OCI-LY1 (cell line): ENCODE data around the gene CCK.
A peak's percentile ranks its signal among the peaks of the same experiment; 100 is the strongest.

Experiments used
- H2AFZ ChIP-seq: fragments of 200-600 bp; sonication (generic), shearing (Covaris generic); 2 replicates; pipeline ENCODE4 v1.6.0; 2014; ENCODE audit warnings: antibody characterized with exemption, mild to moderate bottlenecking, low read length
- H3F3A ChIP-seq: fragments of 200-600 bp; sonication (generic), shearing (Covaris generic); 2 replicates; pipeline ENCODE4 v1.6.0; 2014; ENCODE audit warnings: mild to moderate bottlenecking, antibody characterized with exemption, low read length, moderate library complexity; ENCODE audit not compliant: insufficient read depth
- H3K27ac ChIP-seq: fragments of 200-600 bp; sonication (generic); 2 replicates; pipeline ENCODE4 v1.5.1; 2014; ENCODE audit warnings: low read length, mixed run types, mild to moderate bottlenecking, low read depth; ENCODE audit not compliant: poor library complexity, severe bottlenecking
- H3K27me3 ChIP-seq: fragments of 200-600 bp; sonication (generic); 2 replicates; pipeline ENCODE4 v1.6.0; 2014; ENCODE audit warnings: antibody characterized with exemption, mild to moderate bottlenecking, low read length, moderate library complexity; ENCODE audit not compliant: insufficient read depth
- H3K36me3 ChIP-seq: fragments of 200-600 bp; sonication (generic); 2 replicates; pipeline ENCODE4 v1.6.1; 2014; ENCODE audit warnings: mild to moderate bottlenecking, antibody characterized with exemption, low read length, moderate library complexity, mixed read lengths; ENCODE audit not compliant: insufficient read depth
- H3K4me1 ChIP-seq: fragments of 200-600 bp; sonication (generic); 2 replicates; pipeline ENCODE4 v1.5.1; 2014; ENCODE audit warnings: mild to moderate bottlenecking, low read length, moderate library complexity; ENCODE audit not compliant: insufficient read depth, severe bottlenecking
- H3K4me2 ChIP-seq: fragments of 200-600 bp; sonication (generic), shearing (Covaris generic); 2 replicates; pipeline ENCODE4 v1.6.1; 2014; ENCODE audit warnings: low read length
- H3K4me3 ChIP-seq: fragments of 200-600 bp; sonication (generic); 2 replicates; pipeline ENCODE4 v1.5.1; 2014; ENCODE audit warnings: low read length, low read depth, mild to moderate bottlenecking, mixed read lengths; ENCODE audit not compliant: poor library complexity, severe bottlenecking
- H3K79me2 ChIP-seq: fragments of 200-600 bp; shearing (Covaris generic); 2 replicates; pipeline ENCODE4 v1.6.1; 2016; ENCODE audit warnings: mixed run types, low read length, mixed read lengths; ENCODE audit not compliant: insufficient read depth
- H3K9ac ChIP-seq: fragments of 200-600 bp; sonication (generic), shearing (Covaris generic); 2 replicates; pipeline ENCODE4 v1.6.1; 2014; ENCODE audit warnings: mild to moderate bottlenecking, low read length, mixed read lengths
- H3K9me2 ChIP-seq: fragments of 200-600 bp; sonication (generic), shearing (Covaris generic); 2 replicates; pipeline ENCODE4 v1.6.1; 2014; ENCODE audit warnings: low read depth, mild to moderate bottlenecking, low read length, mixed read lengths
- H3K9me3 ChIP-seq: fragments of 200-600 bp; shearing (Covaris generic); 2 replicates; pipeline ENCODE4 v1.6.1; 2014; ENCODE audit warnings: low read length, mixed read lengths
- H4K20me1 ChIP-seq: fragments of 200-600 bp; sonication (generic), shearing (Covaris generic); 2 replicates; pipeline ENCODE4 v1.6.0; 2016; ENCODE audit warnings: mild to moderate bottlenecking, low read length; ENCODE audit not compliant: insufficient read depth
- CTCF ChIP-seq: fragments of 200-600 bp; sonication (generic), shearing (Covaris generic); IDR thresholded peaks from 2 replicates; pipeline ENCODE4 v1.5.1; 2017; ENCODE audit warnings: mild to moderate bottlenecking, antibody characterized with exemption, low read length, moderate library complexity, mixed read lengths
- EZH2 ChIP-seq: fragments of 200-600 bp; sonication (generic), shearing (Covaris generic); IDR thresholded peaks from 2 replicates; pipeline ENCODE4 v1.8.0; 2017; ENCODE audit warnings: borderline replicate concordance, mixed run types, mild to moderate bottlenecking, antibody characterized with exemption, low read length, moderate library complexity, mixed read lengths

CCK gene

GRCh38 chr3:42229266-42229941, 36.6 kb downstream of the CCK start:
- no peak overlapping the region for H3K4me2 ChIP-seq
- TF ChIP-seq EZH2 (no peak), CTCF (no peak)
- no peaks in the 10 kb centered on the region for H3K9me3 ChIP-seq
- H3K4me1 ChIP-seq: peaks cover 6% of the 10 kb centered on the region
- no peak overlapping the region for H3K27ac ChIP-seq
- H3K9me2 ChIP-seq: no peaks in the 10 kb centered on the region
- H3K9ac ChIP-seq: no peak overlapping the region
- no peaks in the 10 kb centered on the region; the same call in 1 of the 2 replicates for H3F3A ChIP-seq
- peaks cover 20% of the 10 kb centered on the region for H3K36me3 ChIP-seq
- no peak overlapping the region for H2AFZ ChIP-seq
- no peaks in the 10 kb centered on the region for H4K20me1 ChIP-seq
- no peak overlapping the region for H3K4me3 ChIP-seq
- no peaks in the 10 kb centered on the region for H3K79me2 ChIP-seq
- H3K27me3 ChIP-seq: no peaks in the 10 kb centered on the region

GRCh38 chr3:42228796-42229195, 37.2 kb downstream of the CCK start:
- Histone ChIP-seq H3F3A (no peaks in the 10 kb centered on the region; the same call in 1 of the 2 replicates), H3K36me3 (peaks cover 26% of the 10 kb centered on the region), H3K27ac (no peak overlapping the region), H3K79me2 (no peaks in the 10 kb centered on the region), H3K4me1 (peaks cover 6% of the 10 kb centered on the region), H2AFZ (no peak overlapping the region), H3K4me3 (no peak overlapping the region), H3K9ac (no peak overlapping the region), H4K20me1 (no peaks in the 10 kb centered on the region), H3K4me2 (no peak overlapping the region), H3K27me3 (no peaks in the 10 kb centered on the region), H3K9me3 (no peaks in the 10 kb centered on the region), H3K9me2 (no peaks in the 10 kb centered on the region)
- TF ChIP-seq CTCF: peak; percentile 54
- no peak for TF ChIP-seq EZH2

- no peak for TF ChIP-seq EZH2
- no peak for TF ChIP-seq CTCF
- Histone ChIP-seq H3K36me3 (peaks cover 47% of the 10 kb centered on the region), H3K4me2 (no peak overlapping the region), H3K27ac (peak overlapping the region; percentile 37), H3K9me3 (no peaks in the 10 kb centered on the region), H3K79me2 (no peaks in the 10 kb centered on the region), H3K9me2 (no peaks in the 10 kb centered on the region), H3K27me3 (no peaks in the 10 kb centered on the region), H3K4me1 (peaks cover 6% of the 10 kb centered on the region), H3K4me3 (no peak overlapping the region), H2AFZ (no peak overlapping the region), H3F3A (no peaks in the 10 kb centered on the region; the same call in 1 of the 2 replicates), H3K9ac (no peak overlapping the region), H4K20me1 (no peaks in the 10 kb centered on the region)
These were observed 39.2 kb downstream of the CCK start for GRCh38 chr3:42226470-42227425.
